Stimulated activated CD4-positive, alpha-beta T cell treated with anti-CD3 and anti-CD28 coated beads, Interleukin-15, amount 100 ng/mL, for 48 hours (primary cell): Measurements from ENCODE around the gene CASKIN1.

ENCODE experiments used
- DNase-seq, 2 donors: peaks; one replicate each; pipeline ENCODE4 v3.0.0-alpha.2; 2020; ENCODE audit warnings: low read depth in 2 of 2

The CASKIN1 gene

DNA sequence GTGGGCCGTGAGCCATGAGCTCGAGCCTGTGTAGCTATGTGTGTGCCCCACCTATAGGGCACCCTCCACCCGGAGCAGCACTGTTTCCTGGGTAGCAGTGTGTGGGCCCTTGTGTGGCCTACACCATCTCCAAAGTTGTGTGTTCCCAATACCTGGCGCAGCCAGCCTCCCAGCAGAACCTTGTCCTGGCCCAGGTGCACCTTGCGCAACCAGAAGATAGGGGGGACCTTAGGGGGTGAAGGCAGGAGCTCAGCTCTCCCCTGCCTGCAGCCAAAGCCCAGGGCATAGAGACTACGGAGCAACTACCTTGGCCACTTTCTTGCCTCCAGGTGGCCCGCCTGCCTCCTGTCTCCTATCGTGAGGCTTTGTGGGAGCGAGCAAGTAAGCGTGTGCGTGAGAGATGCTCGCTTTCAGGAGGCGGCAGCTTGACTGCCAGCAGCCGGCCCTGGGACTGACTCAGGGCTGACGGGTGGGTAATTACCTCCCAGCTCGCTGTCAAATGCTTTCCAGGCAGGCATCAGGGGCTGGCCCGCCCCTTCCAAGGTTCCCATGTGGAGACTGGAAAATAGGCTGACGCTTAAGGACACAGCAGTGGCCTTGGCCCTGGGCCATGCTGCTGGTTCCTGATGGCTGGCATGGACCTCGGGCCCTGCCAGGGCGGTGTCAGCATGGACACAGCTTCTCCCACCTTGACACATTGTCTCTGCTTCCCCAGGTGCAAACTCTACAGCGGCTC lies 21.8 kb downstream of the CASKIN1 start:
- DNase-seq: no peak

DNA sequence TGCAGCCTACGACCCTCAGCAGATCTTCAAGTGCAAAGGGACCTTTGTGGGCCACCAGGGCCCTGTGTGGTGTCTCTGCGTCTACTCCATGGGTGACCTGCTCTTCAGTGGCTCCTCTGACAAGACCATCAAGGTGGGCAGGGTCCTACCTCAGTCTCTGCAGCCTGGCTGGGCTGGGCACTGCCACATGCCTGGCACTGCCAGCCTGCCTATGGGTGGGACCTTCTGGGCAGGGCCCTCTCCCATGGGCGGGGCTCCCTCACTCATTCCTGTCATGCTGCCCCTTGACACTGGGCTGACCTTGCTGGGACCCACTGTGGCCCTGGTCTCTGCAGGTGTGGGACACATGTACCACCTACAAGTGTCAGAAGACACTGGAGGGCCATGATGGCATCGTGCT lies 22.5 kb downstream of the CASKIN1 start:
- no peak for DNase-seq

DNA sequence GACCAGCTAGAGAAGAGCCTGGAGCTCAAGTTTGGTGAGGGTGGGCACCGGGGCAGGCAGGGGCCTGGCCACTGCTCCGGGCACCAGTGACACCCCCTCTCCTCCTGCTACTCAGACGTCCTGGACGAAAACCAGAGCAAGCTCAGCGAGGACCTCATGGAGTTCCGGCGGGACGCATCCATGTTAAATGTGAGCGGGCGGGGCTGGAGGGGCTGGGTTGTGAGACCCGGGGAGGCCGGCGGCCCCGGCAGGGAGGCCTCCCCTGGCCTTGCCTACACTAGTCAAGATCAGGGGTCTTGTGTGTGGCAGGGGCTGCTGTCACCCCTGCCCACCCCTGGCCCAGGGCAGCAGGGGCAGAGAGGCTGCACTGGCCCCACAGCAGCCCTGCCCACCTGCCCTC lies 23.0 kb downstream of the CASKIN1 start:
- DNase-seq: no peak

DNA sequence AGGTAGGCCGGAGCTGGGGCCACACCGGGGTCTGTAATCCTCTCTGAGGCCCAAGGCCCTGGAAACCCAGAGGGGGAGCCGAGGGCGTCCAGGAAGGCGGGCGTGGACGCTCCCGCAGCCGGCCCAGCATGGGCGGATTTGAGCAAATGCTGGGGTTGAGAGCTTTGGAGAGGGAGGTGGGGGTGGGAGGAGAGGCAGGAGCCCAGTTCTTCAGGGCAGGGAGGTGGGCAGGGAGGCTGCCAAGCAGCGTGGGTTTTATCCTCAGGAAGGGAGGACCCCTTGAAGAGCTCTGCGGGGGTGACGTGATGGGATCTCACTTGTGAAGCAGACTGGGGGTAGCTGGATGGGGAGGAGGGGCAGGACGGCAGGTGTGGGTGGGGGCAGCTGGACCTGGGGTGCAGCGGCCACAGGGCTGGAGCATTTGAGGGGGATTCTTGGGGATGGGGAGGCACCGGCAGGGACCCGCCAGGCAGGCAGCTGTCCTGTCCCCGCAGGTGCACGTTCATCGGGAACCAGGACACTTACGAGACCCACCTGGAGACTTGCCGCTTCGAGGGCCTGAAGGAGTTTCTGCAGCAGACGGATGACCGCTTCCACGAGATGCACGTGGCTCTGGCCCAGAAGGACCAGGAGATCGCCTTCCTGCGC lies 23.6 kb downstream of the CASKIN1 start:
- no peak for DNase-seq

DNA sequence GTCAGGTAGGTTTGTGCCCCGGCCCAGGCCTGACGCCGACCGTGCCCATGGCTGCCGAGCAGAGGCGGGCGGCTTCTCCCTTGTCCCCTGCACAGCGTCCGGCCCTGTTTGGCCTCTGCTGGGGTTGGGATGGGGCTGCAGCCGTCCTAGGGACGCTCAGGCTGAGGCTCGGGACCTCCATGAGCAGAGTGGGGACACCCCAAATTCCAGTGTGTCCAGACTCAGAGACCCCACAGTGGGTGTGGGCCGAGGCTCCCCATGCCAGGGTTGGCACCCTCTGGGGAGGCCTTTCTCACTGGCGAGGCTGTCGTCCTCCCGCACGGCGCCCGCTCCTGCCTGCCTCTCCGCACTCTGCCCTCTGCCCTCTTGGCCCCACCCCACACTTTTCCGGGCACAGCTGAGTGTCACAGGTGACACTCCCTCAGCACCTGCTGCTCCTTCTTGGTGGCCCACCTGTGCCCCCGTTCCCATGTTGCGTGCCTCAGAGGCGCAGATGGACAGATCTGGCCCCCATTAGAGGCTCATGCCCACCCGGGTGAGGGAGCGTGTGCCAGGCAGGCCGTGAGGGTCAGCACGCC lies 24.7 kb downstream of the CASKIN1 start:
- DNase-seq: no peak

DNA sequence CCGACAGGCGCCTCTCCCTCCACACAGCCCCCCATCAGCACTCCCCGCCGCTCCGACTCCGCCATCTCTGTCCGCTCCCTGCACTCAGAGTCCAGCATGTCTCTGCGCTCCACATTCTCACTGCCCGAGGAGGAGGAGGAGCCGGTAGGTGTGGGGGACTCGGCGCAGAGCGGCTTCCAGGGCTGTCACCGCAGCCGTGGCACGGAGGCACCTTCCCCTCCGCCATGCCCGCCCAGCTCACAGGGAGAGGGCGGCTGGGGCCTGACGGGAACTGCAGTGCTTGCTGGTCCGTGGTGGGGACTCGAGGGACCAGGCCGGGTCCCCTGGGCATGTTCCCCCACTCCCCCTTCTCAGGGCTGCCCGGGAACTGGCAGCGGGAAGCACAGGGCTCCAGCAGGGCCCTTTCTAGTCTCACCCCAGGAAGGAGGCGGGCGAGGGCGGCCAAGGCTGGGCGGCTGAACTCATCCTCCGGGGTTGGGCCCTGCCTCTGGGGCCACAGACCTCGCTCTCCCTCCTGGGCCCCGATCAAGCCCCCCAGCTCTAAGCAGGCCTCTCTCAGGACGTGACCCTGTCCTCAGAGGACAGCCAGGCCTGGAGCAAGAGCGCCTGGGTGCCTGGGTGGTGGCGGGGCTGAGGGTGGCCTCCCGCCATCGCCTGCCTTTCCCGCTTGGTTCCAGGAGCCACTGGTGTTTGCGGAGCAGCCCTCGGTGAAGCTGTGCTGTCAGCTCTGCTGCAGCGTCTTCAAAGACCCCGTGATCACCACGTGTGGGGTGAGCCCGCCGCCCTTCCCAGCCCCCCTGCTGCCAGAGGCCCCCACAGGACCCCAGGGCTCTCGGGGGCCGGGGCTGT lies 25.6 kb downstream of the CASKIN1 start:
- no peak for DNase-seq

DNA sequence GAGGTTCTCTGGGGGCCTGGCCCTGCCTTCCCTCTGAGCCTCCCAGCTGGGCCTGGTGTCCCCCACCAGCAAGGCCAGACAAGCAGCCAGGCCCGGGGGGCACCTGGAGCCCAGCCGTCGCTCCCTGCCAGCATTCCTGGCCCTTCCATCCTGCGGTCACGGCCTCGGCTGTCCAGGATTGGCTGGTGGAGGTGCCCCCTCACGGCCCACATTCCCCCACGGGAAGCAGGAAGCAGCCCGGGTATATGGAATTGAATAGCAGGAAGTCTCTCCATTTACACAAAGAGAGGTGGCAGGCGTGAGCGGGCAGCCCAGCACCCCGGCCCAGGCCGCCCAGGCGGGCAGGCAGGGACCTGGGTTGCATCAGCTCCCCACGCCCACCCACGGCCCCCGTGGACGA lies 26.3 kb downstream of the CASKIN1 start:
- no peak for DNase-seq

DNA sequence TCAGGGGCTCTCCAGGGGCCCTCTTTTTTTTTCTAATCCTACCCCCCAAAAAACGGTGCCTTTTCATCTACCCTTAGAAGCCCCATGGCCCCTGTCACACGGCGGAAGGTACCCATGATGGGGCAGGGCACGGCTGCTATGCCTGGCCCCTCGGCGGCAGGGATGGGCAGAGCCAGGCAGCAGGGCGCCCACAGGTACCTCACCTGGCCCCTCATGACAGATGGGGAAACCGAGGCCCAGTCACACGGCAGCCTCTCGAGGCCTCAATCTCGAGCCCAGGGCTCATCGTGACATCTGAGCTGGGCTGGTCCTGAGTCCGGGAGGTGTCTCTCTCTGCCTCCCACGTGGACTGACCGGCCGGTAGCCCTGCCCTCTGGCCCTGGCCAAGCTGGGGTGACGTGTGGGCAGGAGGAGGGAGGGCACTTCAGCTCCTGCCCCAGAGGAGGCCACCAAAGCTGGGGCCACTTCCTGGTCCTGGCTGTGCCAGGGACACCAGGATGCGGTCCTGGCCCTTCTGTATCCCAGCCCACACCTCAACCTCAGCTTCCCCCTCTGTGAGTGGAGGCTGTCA lies 29.3 kb downstream of the CASKIN1 start:
- DNase-seq: no peak

DNA sequence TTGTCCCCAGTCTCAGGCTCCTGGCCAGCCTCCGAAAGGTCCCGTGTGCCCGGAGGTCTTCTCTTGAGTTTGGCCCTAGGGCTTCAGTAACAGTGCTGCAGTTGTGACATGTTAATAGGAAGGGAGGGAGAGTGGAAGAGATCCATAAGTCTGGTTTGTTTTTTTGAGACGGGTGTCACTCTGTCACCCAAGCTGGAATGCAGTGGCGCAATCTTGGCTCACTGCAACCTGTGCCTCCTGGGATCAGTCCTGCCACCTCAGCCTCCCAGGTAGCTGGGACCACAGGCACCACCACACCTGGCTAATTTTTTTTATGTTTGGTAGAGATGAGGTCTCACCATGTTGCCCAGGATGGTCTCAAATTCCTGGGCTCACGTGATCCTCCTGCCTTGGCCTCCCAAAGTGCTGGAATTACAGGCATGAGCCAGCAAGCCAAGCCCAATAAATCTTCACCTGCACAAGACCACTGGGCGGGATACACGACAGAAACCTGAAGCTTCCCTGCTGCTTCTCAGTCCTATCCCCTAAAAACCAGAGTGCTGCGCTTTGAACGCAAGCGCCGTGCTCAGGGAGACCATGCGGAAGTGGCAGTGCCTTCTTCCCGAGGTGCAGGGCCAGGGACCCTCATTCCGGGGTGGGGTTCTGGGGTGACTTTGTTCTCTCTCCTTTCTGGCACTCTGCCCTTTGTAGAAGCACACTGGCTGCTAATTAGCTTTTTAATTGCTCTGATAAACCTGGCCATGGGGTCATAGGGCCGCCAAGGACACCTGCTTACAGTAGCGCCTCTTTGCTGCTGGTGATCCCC lies 29.9 kb downstream of the CASKIN1 start:
- no peak for DNase-seq

DNA sequence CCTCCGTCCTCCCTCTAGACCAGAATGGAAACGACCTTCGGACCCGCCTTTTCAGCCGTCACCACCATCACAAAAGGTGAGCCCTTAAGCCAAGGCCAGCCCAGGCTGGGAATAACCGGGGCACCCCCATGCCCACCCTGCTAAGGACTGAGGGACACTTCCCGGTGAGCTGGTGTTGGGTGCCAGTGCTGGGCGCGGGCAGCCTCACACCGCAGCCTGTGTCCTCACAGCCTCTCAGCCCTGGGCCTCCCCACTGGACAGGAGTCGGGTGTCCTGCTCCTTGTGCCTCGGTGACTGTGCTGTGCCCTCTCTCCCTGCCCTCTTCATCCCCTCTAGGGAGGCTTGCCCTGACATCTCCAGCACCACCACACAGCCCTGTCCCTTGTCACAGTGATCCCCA lies 30.5 kb downstream of the CASKIN1 start:
- DNase-seq: no peak

DNA sequence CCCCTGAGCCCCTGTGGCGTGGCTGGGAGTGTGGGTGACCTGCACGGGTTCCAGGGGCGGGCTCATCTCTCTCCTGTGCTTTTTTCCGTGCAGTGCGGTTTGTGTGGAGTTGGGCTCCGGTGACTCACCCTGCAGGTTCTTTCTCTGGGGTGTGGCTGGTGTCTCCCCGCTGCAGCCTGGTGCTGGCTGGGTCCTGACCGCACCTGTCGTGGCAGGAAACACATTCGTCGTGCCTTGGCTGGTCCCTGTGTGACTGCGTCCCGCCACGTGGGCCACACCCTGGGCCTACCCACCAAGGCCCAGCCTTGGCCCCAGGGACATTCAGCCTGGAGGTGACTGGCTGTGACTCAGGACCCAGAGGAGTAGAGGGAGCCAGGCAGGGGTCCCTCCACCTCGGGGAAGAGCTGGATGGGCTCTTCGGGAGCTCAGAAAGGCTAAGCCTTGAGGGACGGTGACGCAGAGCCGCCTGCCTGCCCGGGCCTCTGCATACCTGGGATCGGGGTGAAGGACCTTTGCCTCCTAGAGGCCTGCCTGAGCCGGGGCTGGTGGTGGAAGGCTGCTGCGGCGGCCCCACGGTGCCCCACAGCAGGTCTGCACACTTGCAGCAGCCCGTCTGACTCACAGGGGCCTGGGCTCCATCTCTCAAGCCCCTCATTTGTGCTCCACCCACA lies 33.1 kb downstream of the CASKIN1 start:
- no peak for DNase-seq

DNA sequence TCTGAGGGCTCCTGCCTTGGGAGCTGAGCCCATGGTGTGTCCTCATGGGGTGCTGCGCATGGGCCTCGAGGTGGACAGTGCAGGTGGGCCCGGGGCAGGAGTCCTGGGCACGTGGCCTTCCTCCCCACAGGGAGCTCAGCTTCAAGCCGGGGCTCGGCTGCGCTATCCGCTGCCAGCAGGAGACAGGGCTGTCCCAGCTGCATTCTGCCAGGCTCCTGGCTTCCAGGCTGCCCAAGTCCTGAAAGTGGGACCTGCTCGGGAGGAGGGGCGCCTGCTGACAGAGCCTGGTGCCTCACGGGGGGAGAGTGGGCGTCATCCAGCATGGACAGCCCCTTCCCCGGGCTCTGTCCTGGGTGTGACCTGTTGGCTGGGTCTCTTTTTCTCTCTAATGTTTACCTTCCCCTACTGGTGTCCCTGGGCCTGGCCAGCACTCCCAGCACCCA lies 33.7 kb downstream of the CASKIN1 start:
- DNase-seq: no peak

DNA sequence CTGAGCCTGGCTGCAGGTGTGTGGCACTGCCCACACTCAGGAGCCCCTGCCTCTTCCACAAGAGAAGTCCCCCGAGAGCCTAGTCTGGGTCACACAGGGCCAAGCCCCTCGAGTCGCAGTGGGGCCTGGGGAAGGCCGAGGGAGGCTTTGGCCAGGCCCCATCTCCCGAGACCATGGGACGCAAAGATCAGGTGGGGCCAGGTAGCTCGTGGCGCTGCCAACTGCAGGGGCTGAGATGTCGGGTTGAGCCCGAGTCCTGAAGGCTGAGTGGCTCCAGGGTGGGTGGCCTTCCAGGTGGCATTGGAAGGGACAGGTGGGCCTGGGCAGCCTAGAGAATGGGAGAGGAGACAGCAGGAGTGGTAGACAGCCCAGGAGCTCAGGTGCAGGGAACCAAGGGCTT lies 34.5 kb downstream of the CASKIN1 start:
- no peak for DNase-seq

DNA sequence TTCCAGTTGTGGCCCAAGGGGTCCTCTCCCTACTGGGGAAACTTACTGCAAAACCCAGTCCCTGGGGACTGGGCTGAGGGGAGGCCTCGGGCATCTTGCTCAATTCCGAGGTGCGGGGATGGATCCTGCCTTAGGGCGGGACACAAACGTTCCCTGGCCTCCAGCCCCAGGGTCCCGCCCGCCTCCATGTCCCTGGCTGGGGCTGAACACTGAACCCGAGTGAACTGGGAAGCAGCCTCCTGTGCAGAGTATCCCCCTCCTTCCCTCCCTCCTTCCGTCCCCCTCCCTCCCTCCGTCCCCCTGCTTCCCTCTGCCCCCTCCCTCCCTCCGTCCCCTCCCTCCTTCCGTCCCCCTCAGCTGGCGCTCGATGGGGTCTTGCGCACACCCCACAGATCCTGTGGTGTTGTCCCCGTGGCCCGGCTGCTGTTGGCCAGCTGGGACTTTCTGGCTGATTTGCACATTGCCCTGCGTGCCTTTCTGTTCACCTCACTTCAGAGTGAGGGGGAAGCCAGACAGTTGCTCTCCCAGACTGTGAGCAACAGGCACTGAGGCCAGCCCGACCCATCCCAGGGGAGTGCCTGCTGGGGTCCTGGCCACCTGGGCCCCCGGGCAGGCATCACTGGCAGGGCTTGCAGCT lies 35.4 kb downstream of the CASKIN1 start:
- DNase-seq: no peak

DNA sequence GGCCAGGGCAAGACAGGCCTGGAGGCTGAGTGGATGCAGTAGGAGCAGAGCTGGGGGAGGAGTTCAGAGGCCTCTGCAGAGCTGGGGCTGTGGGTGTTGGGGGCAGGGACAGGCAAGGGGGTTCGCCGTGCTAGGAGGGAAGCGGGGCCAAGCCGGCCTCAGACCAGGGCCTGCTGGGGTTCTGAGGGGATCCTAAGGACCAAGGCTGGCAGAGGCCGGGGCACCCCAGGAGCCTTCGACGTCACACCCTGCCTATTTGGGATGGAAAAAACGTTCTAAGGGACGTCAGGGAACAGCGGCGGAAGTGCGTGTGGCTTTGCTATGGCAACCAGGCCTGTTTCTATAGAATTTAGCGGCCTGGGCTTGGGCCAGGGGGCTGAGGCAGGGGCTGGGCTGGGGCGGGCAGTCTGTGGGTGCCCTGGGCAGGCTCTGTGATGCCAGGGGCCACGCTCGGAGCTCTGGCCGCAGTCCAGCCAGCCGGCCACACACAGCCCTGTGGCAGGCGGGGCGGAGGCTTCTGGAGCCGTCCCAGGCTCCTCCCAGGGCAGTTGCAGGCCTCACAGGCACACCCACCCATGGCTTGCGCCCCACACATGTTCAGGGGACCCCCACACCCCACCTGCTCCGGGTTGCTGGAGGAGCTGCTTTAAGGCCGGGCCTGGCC lies 37.1 kb downstream of the CASKIN1 start:
- DNase-seq: no peak

DNA sequence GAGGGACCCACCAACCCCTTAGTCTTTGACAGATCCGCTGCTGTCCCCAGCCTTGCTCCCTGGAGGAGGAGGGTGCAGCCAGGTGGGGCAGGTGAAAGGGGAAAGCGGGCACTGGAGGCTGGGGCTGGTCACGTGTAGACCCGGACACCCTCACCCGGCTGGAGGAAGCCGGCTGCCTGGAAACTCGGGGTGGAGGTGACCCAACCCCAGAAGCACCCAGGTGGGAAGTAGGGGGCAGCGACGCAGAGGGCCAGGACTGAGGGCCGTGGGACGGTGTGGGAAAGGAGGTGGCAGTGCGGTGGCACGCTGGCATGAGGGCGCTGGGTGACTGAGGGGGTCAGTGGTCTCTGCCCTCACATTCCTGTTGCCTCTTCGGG lies 38.2 kb downstream of the CASKIN1 start:
- DNase-seq: no peak

DNA sequence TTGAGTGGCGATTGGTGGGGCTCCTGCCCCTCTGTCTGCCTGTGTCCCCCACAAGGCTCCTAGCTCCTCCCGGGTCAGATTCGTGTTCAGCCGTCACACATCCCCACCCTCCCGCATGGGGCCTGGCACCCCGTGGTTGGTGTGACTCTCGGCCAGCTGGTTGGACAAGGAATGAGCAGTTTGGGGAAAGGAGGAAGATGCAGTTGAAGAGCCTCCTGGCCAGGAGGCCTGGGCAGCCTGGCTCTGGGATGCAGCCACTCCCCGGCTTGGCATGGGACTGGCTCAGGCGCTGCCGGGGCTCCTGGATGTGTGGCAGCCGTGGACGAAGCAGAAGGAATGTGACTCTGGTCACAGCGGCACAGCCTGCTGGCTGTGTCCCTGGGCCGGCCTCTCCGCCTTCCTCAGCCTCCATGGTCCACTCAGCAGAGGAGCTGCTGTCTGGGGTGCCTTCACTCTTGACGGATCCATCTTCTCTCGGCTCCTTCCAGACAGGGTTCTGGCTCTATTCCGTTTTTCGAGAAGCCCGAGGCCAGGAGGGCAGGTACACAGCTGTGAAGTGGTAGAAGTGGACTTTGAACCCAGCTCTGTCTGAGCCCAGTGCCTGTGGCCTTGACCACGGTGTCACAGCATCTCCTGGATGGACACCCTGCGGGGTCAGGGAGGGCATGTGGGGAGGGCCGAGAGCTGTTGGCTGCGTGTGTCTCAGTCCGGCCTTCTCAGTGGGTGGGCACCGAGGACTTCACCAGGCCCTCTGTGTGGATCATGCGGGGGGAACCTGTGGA lies 38.7 kb downstream of the CASKIN1 start:
- DNase-seq: no peak

DNA sequence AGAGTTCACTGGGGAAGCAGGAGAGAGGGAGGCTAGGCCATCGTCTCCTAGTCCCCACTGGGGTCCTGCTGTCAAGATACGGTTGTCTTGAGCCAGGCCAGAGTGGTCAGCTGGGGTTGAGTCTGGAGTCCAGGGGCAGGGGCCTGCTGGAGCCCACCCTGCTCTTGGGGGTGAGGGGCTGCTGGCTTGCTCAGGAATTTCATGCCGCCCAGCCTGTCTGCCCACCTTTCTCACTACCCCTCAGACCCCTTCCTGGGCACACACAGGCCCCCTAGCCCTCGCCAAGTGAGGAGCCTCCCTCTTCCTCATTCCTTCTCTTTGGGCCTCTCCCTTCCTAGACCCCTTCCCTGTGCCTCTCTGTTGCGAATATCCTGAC lies 39.6 kb downstream of the CASKIN1 start:
- DNase-seq: no peak
